ENCODE measurements around the gene EFTUD2. TPM values are rescaled to one million over a fixed set of nuclear protein-coding genes. Genes with fewer than 3 reads are reported as not detected.
A peak's percentile ranks its signal among the peaks of the same experiment; 100 is the strongest.

Gene EFTUD2
- total and polyA plus RNA-seq, 9 of the 15 experiments (the other 6 are each of a cell fraction or from before 2014, with no cell fraction given) = 65.8 to 362 (median 218) TPM

DNA sequence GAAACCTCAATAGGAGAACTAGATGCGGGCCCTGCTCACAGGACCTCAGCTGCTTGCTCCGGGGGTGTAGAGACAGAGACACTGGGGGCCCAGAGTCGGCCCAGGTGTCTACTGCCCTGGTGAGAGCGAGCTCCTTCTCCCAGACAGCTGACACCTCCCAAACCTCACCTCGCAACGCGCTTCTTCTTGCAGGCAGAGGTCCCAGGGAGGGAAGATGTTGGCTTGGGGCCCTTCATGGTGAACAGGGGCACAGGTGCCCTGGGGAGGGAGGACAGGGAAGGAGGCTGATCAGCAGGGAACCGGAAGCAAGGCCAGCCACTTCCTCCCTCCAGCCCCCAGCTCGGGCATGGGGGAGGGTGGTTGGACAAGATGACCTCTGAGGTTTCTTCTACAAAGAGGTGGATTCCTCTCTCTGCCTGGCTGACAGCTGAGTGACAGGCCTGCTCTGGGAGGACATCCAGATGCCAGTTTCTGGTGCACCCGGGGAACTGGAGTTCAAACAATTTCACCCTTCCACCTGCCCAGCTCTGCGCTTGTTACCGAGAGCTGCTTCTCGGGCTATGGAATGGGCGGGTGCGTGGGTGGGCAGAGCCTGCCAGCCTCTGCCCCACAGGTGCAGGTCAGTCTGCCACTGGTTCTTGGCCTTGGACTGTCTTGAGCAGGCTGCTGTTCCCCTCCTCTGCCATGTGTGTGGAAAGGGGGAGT is 27.7 kb upstream of the EFTUD2 start (continued):
- TF ChIP-seq, protein P1, sequence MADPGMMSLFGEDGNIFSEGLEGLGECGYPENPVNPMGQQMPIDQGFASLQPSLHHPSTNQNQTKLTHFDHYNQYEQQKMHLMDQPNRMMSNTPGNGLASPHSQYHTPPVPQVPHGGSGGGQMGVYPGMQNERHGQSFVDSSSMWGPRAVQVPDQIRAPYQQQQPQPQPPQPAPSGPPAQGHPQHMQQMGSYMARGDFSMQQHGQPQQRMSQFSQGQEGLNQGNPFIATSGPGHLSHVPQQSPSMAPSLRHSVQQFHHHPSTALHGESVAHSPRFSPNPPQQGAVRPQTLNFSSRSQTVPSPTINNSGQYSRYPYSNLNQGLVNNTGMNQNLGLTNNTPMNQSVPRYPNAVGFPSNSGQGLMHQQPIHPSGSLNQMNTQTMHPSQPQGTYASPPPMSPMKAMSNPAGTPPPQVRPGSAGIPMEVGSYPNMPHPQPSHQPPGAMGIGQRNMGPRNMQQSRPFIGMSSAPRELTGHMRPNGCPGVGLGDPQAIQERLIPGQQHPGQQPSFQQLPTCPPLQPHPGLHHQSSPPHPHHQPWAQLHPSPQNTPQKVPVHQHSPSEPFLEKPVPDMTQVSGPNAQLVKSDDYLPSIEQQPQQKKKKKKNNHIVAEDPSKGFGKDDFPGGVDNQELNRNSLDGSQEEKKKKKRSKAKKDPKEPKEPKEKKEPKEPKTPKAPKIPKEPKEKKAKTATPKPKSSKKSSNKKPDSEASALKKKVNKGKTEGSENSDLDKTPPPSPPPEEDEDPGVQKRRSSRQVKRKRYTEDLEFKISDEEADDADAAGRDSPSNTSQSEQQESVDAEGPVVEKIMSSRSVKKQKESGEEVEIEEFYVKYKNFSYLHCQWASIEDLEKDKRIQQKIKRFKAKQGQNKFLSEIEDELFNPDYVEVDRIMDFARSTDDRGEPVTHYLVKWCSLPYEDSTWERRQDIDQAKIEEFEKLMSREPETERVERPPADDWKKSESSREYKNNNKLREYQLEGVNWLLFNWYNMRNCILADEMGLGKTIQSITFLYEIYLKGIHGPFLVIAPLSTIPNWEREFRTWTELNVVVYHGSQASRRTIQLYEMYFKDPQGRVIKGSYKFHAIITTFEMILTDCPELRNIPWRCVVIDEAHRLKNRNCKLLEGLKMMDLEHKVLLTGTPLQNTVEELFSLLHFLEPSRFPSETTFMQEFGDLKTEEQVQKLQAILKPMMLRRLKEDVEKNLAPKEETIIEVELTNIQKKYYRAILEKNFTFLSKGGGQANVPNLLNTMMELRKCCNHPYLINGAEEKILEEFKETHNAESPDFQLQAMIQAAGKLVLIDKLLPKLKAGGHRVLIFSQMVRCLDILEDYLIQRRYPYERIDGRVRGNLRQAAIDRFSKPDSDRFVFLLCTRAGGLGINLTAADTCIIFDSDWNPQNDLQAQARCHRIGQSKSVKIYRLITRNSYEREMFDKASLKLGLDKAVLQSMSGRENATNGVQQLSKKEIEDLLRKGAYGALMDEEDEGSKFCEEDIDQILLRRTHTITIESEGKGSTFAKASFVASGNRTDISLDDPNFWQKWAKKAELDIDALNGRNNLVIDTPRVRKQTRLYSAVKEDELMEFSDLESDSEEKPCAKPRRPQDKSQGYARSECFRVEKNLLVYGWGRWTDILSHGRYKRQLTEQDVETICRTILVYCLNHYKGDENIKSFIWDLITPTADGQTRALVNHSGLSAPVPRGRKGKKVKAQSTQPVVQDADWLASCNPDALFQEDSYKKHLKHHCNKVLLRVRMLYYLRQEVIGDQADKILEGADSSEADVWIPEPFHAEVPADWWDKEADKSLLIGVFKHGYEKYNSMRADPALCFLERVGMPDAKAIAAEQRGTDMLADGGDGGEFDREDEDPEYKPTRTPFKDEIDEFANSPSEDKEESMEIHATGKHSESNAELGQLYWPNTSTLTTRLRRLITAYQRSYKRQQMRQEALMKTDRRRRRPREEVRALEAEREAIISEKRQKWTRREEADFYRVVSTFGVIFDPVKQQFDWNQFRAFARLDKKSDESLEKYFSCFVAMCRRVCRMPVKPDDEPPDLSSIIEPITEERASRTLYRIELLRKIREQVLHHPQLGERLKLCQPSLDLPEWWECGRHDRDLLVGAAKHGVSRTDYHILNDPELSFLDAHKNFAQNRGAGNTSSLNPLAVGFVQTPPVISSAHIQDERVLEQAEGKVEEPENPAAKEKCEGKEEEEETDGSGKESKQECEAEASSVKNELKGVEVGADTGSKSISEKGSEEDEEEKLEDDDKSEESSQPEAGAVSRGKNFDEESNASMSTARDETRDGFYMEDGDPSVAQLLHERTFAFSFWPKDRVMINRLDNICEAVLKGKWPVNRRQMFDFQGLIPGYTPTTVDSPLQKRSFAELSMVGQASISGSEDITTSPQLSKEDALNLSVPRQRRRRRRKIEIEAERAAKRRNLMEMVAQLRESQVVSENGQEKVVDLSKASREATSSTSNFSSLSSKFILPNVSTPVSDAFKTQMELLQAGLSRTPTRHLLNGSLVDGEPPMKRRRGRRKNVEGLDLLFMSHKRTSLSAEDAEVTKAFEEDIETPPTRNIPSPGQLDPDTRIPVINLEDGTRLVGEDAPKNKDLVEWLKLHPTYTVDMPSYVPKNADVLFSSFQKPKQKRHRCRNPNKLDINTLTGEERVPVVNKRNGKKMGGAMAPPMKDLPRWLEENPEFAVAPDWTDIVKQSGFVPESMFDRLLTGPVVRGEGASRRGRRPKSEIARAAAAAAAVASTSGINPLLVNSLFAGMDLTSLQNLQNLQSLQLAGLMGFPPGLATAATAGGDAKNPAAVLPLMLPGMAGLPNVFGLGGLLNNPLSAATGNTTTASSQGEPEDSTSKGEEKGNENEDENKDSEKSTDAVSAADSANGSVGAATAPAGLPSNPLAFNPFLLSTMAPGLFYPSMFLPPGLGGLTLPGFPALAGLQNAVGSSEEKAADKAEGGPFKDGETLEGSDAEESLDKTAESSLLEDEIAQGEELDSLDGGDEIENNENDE (IDR thresholded peaks at IDR 0.05; ENCODE audit: low read depth, low read length) = no peak
- TF ChIP-seq, protein P2, sequence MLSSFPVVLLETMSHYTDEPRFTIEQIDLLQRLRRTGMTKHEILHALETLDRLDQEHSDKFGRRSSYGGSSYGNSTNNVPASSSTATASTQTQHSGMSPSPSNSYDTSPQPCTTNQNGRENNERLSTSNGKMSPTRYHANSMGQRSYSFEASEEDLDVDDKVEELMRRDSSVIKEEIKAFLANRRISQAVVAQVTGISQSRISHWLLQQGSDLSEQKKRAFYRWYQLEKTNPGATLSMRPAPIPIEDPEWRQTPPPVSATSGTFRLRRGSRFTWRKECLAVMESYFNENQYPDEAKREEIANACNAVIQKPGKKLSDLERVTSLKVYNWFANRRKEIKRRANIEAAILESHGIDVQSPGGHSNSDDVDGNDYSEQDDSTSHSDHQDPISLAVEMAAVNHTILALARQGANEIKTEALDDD (IDR thresholded peaks at IDR 0.05) = no peak
- TF ChIP-seq POLR2H (tag; IDR thresholded peaks at IDR 0.05; ENCODE audit: low read depth) (no peak), FOXK1 (CRISPR knock-in tag; IDR thresholded peaks at IDR 0.05; ENCODE audit: borderline replicate concordance) (no peak), BCOR (IDR thresholded peaks at IDR 0.05) (no peak), POLR2AphosphoS2 (IDR thresholded peaks at IDR 0.05; ENCODE audit: low read length) (peak; percentile 55; the same call in 1 of the 2 replicates), NFXL1 (CRISPR knock-in tag; IDR thresholded peaks at IDR 0.05) (no peak), POLR2G (IDR thresholded peaks at IDR 0.05; ENCODE audit: low read depth, low read length) (peak; percentile 41; the same call in 1 of the 2 replicates), ZNF507 (tag; conservative IDR thresholded peaks at IDR 0.05) (no peak)
- TF ChIP-seq, protein P3, sequence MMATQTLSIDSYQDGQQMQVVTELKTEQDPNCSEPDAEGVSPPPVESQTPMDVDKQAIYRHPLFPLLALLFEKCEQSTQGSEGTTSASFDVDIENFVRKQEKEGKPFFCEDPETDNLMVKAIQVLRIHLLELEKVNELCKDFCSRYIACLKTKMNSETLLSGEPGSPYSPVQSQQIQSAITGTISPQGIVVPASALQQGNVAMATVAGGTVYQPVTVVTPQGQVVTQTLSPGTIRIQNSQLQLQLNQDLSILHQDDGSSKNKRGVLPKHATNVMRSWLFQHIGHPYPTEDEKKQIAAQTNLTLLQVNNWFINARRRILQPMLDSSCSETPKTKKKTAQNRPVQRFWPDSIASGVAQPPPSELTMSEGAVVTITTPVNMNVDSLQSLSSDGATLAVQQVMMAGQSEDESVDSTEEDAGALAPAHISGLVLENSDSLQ (IDR thresholded peaks at IDR 0.05) = peak; percentile 35; the same call in 1 of the 2 replicates
- TF ChIP-seq, protein P4, sequence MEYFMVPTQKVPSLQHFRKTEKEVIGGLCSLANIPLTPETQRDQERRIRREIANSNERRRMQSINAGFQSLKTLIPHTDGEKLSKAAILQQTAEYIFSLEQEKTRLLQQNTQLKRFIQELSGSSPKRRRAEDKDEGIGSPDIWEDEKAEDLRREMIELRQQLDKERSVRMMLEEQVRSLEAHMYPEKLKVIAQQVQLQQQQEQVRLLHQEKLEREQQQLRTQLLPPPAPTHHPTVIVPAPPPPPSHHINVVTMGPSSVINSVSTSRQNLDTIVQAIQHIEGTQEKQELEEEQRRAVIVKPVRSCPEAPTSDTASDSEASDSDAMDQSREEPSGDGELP (CRISPR knock-in tag; IDR thresholded peaks at IDR 0.05; ENCODE audit: borderline replicate concordance) = no peak
- TF ChIP-seq, protein P5, sequence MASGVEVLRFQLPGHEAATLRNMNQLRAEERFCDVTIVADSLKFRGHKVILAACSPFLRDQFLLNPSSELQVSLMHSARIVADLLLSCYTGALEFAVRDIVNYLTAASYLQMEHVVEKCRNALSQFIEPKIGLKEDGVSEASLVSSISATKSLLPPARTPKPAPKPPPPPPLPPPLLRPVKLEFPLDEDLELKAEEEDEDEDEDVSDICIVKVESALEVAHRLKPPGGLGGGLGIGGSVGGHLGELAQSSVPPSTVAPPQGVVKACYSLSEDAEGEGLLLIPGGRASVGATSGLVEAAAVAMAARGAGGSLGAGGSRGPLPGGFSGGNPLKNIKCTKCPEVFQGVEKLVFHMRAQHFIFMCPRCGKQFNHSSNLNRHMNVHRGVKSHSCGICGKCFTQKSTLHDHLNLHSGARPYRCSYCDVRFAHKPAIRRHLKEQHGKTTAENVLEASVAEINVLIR (CRISPR knock-in tag; IDR thresholded peaks at IDR 0.05) = no peak

Data from K562 (cell line).